Stimulated activated CD8-positive, alpha-beta memory T cell treated with anti-CD3 and anti-CD28 coated beads, Interleukin-7, amount 100 ng/mL, for 4 hours (primary cell): ENCODE results near the gene EFCAB9.

Source experiments
- DNase-seq, 2 donors: peaks; one replicate each; pipeline ENCODE4 v3.0.0-alpha.2; 2020; ENCODE audit warnings: low read depth in 2 of 2

EFCAB9 gene

GRCh38 chr5:172235827-172236736, 42.1 kb downstream of the EFCAB9 start:
- DNase-seq, result no peak

GRCh38 chr5:172238334-172238733, 44.4 kb downstream of the EFCAB9 start:
- no peak for DNase-seq

GRCh38 chr5:172243302-172243701, 49.3 kb downstream of the EFCAB9 start:
- DNase-seq, result no peak

GRCh38 chr5:172245046-172245445, 51.1 kb downstream of the EFCAB9 start:
- no peak for DNase-seq

GRCh38 chr5:172245703-172246125, 51.7 kb downstream of the EFCAB9 start:
- no peak for DNase-seq

- DNase-seq, result no peak
Measured at GRCh38 chr5:172248637-172249036, 54.7 kb downstream of the EFCAB9 start.

GRCh38 chr5:172251419-172251818, 57.4 kb downstream of the EFCAB9 start:
- DNase-seq, result no peak

GRCh38 chr5:172252501-172252900, 58.5 kb downstream of the EFCAB9 start:
- DNase-seq, result no peak
